Forelimb muscle (tissue), 1 donor: ENCODE data around the gene NDUFS6. TPM values are rescaled to one million over a fixed set of nuclear protein-coding genes. Genes with fewer than 3 reads are reported as not detected.
"Not testable (repeated sequence)": the region's sequence is repeated elsewhere in the genome, so short reads cannot be mapped to it uniquely, and the experiment has no call there.

Experiments used
- DNase-seq: peaks from one replicate; pipeline ENCODE4 v3.0.0-alpha.2; 2013; ENCODE audit warnings: low read depth
- polyA plus RNA-seq: library from polyadenylated mRNA; unstranded; fragments of 120-200 nt; gene quantifications from one replicate; pipeline ENCODE4 v1.2.1, GENCODE V29; 2013; ENCODE audit not compliant: insufficient read length

The NDUFS6 gene
- polyA plus RNA-seq, 1 donor, result 81.9 TPM

DNA sequence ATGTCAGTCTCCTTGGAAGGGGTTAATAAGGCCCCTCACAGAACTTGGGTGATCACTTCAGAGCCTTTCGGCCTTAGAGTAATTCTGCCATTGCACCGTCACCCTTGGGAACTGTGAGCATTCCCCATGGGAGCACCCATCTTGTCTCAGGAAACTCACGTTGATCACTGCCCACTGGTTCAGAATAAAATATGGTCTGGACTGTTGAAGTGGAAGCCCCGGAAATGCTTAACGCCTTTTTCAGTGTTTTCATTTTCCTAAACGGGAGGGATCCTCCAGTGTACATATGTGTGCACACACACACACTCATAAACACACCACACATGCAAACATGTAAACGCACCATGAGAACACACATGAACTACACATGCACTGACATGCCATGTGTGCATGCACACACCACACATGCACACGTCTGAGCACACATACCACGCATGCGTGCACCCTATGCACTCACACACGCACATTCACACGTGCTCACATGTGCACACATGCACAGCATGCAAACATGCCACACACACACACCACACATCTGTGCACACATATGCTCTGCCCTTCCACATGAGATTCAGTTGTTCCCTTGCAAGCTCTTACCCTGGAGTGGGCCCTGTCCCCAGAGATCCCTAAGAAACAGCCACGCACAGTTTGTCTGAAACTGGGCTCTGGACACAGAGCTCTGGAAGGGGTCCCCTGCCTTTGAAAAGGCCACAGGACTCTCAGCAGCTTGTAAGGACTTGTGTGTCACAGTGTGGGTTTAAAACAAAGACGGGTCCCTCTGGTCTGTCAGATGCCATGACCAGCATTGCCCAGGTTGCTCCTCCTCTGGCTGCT, 18.6 kb upstream of the NDUFS6 start:
- DNase-seq, result no peak

- no peak for DNase-seq
Measured at GRCh38 chr5:1783216-1783554, 18.0 kb upstream of the NDUFS6 start.

DNA sequence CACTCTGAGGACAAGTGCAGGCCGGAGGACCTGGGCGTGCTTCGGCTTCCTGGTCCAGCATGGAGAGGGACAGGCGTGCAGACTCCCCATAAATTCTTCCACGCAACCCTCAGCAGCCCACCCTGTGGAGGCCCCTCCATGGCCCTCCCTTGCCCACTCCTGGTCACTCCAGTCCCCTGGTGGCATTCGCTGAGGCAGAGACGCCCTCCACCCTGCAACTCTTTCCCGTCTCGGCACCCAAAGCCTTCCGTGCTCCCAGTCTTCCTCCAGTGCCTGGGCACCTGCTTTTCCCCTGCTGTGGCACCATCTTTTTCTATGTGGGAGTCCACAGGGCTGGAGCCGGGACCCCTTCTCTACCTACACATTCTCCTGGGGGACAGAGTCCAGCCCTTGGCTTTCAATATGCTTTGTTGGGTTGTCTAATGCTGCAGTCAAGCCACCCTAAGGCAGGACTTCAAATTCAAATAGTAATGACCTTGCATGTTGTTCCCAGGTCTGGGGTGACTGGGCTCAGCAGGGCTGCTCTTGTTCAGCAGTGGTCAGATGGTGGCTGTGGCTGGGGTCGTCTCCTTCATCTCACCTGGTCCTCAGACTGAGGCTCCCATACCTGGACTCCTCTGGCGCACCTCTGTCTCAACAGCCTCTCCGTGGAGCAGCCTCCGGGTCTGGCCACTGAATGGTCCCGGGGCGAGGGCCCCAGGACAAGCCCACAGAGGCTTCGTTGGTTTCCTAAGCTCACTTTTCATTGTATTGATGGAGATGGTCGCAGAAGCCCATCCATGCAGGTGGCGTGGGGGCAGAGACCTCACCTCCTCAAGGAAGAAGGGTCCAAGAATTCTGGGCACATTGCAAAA, 16.8 kb upstream of the NDUFS6 start:
- DNase-seq, result no peak

- no peak for DNase-seq
Measured at GRCh38 chr5:1785062-1785461, 16.1 kb upstream of the NDUFS6 start.

DNA sequence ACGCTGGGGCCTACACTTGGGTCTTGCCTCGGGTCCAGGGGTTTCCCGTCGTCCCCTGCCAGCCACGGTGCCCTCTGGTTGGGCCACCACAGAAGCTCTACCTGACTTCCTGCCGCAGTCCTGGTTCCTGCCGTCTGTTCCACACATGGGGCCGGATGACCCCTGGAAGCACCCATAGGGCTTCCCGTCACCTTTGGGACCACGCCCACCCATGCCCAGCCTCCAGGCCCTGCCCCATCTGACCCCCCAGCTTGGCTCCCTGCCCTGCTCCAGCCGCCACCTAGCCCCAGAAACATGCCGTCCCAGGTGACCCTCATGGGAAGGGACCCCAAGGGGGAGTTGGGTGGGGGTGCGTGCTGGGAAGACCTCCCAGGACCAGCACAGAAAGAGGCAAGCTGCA, 15.2 kb upstream of the NDUFS6 start:
- no peak for DNase-seq

DNA sequence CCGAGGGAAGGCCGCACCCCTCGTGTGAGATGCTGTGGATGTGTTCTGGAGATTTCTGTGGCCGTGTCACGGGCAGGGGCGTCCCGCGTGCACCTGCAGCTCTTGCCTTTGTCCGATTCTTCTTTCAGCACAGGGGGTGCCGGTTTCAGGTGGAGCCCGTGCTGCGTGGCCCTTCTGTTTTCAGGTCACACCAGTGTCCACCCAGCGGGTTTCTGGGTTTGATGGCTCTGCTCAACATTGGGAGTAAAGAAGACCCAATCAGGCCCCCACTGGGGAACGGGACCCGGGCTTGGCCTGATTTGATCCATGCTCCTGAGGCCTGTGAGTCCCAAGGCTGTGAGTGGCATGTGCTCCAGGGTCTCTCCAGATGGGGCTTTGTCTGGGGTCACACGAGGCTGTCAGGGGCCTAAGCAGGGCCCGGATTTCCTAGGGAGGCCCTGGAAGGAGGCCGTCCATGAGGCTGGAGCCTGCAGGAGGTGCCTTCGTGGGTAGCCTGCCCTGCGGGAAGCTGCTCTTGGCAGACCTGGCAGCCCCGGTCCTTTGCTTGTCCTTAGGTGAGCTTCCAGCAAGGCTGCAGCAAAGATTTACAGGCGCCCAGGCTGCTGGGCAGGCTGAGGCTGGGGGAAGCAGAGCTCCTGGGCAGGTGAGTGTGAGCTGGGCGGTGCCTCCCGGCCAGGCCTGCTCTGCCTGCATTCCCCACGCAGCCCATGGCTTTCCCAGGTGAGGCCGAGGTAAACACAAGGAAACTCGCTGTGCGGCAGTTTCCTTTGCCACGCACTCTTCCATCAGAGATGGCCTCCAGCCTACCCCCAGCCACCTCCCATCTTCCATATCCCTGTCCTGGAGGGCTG, 14.4 kb upstream of the NDUFS6 start:
- DNase-seq, result no peak

GRCh38 chr5:1787472-1788047, 13.6 kb upstream of the NDUFS6 start:
- DNase-seq, result no peak

GRCh38 chr5:1788200-1788599, 13.0 kb upstream of the NDUFS6 start:
- no peak for DNase-seq

DNA sequence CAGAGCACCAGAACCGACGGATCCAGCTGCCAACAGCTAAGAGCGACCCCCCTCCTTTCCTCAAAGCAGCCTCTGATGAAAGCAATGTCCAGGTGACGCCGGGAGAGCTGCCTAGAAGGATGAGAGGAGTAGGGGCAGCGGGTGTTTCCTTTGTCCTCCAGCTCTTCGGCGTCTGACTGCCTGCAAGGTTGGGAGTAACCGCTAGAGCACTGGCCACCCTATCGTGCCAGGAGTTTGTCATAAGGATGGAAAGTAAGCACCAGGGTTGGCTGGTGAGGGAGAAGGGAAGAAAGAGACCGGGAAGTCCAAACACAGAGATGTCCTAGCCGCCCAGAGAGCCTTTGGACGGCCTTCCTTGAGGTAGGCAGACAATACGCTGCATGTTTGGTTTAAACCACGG, 12.4 kb upstream of the NDUFS6 start:
- no peak for DNase-seq

DNA sequence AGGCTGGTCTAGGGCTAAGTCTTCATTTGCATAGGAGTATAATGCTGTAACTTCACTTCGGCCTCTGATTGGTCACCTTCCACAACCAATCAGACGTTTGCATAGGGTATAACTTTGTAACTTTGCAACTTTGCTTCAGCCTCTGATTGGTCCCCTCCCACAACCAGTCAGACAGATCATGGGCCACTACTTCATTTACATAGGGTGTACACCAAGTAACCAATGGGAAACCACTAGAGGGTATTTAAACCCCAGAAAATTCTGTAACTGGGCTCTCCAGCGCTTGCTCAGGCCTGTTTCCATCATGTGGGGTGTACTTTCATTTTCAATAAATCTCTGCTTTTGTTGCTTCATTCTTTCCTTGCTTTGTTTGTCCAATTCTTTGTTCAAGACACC, 11.8 kb upstream of the NDUFS6 start:
- not testable (repeated sequence) for DNase-seq

- DNase-seq, result no peak
Measured at GRCh38 chr5:1789834-1790471, 11.3 kb upstream of the NDUFS6 start.

DNA sequence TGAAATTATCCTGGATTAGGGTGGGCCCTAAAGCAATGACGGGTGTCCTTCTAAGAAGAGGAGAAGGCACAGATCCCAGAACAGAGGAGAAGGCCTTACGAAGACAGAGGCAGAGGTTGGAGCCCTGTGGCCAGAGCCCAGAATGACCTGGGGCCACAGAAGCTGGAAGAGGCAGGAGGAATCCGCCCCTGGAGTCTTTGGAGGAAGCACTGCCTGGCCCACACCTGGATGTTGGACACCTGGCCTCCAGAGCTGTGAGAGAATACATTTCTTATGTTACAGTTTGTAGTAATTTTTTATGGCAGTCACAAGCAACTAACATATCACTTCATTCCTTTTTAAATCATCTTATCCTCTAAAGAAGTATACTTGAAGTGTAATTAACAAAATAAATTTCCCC, 10.0 kb upstream of the NDUFS6 start:
- no peak for DNase-seq

DNA sequence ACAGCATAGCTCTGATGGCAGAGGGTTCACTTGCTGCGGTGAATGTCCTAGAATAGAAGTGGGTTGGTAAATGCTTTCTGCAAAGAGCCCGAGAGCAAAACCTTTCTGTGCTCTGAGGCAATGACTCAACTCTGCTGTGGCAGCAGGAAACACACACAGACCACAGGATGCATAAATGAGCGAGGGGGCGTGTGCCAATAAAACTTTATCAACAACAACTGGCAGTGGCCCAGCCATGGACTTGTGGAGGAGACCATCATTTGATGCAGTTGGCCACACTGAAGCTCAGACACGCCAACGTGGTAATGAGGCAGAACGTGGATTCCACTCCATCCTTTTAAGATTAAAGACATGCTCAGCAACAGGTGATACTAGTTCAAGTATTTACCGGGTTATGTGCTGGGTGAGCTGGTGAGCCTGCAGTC, 8.4 kb upstream of the NDUFS6 start:
- no peak for DNase-seq

DNA sequence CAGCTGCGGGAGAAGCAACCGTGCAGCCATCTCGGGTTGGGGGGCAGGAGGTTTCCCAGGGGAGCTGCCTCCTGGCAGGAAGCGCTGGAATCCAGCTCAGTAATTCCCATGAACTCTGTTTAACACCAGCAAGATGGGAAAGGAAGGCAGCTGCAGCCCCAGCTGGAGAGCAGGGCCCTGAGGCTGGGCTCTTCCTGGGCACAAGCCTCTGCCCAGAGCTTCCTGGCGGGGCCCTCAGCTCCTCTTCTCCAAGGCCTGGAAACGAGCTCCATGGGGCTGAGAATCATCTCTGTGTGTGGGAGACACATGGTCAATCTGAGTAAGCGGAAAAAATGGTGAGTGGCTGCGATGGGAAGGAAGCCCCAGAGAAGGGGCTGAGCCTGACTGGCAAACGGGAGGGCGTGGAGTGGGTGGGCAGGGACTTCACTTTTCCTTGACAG, 7.9 kb upstream of the NDUFS6 start:
- no peak for DNase-seq

GRCh38 chr5:1793966-1794900, 7.0 kb upstream of the NDUFS6 start:
- no peak for DNase-seq

DNA sequence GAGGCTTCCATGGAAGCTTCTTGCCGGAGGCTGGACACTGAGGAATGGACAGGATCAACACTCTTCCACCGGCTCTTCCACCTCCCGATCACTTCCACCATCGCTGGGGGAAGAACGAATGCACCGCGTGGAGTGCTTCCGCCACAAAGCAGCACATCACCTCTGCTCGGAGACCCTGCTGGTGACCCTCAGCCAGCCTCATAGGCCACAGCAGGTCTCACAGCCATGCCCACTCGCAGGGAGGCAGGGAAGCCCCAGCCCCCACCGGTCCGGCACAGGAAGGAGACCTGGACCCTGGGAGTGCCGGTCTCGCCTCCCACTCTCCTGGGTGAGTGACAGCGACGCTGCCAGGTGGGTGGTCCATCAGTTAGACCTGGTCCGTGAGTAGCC, 6.3 kb upstream of the NDUFS6 start:
- no peak for DNase-seq

- DNase-seq, result no peak
Measured at GRCh38 chr5:1795506-1795905, 5.7 kb upstream of the NDUFS6 start.

DNA sequence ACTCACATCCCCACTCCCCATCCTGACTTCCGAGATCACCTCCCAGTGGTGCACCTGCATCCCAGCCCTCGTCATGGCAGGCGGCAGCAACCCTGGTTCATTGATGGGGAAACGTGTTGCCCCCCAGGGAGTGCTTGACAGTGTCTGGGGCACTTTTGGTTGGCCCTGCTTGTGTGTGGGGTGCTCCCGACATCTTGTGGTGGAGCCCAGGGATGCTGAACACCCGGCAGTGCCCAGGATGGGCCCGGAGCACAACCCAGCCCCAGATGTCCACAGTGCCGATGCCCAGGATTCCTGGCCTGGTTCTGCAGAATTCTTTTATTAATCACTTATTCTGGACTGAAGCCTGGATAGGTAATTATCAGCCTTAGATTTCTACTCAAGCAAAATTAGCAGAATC, 5.3 kb upstream of the NDUFS6 start:
- DNase-seq, result no peak

- no peak for DNase-seq
Measured at GRCh38 chr5:1796371-1797102, 4.7 kb upstream of the NDUFS6 start.
